Progenitor cell of endocrine pancreas (in vitro differentiated cells): ENCODE data around the gene PSPH. TPM values are rescaled to one million over a fixed set of nuclear protein-coding genes. Genes with fewer than 3 reads are reported as not detected.

ENCODE experiments used
- DNase-seq: peaks from one replicate; pipeline ENCODE4 v3.0.0; 2021; ENCODE audit warnings: low spot score; ENCODE audit not compliant: unreplicated experiment
- H3K27ac Mint-ChIP-seq: 2 replicates; pipeline ENCODE4 v1.8.0; 2021; ENCODE audit warnings: mild to moderate bottlenecking, moderate library complexity, mixed read lengths
- H3K27me3 Mint-ChIP-seq: 2 replicates; pipeline ENCODE4 v1.8.0; 2021; ENCODE audit warnings: mixed read lengths
- H3K36me3 Mint-ChIP-seq: 2 replicates; pipeline ENCODE4 v1.8.0; 2022; ENCODE audit warnings: mixed read lengths; ENCODE audit not compliant: insufficient read depth
- H3K4me1 Mint-ChIP-seq: 2 replicates; pipeline ENCODE4 v1.8.0; 2021; ENCODE audit warnings: low read depth, mixed read lengths
- H3K4me3 Mint-ChIP-seq: 2 replicates; pipeline ENCODE4 v1.8.0; 2021; ENCODE audit warnings: low read depth, mild to moderate bottlenecking, moderate library complexity, mixed read lengths
- H3K9me3 Mint-ChIP-seq: 2 replicates; pipeline ENCODE4 v1.8.0; 2021; ENCODE audit warnings: low read depth, mixed read lengths
- CTCF ChIP-seq: fragments of 200-600 bp; sonication (generic); IDR thresholded peaks from one replicate; pipeline ENCODE4 v1.5.0; 2021; ENCODE audit warnings: antibody characterized with exemption, mild to moderate bottlenecking; ENCODE audit not compliant: unreplicated experiment
- total RNA-seq: library from RNA; stranded (reverse); gene quantifications from 2 replicates; pipeline ENCODE4 v1.2.1, GENCODE V29; 2021

PSPH gene
- total RNA-seq, 1 donor from 2014 or later, result 36.6 TPM

GRCh38 chr7:55969391-55969790 is 81.9 kb downstream of the PSPH start:
- Mint-ChIP-seq H3K36me3 (peaks cover 11% of the 10 kb centered on the region), H3K4me1 (peaks cover 16% of the 10 kb centered on the region), H3K9me3 (no peaks in the 10 kb centered on the region), H3K4me3 (no peak overlapping the region), H3K27ac (no peak overlapping the region), H3K27me3 (no peaks in the 10 kb centered on the region)
- no peak for DNase-seq
- TF ChIP-seq CTCF, result no peak

GRCh38 chr7:55966851-55967250 is 84.4 kb downstream of the PSPH start:
- peaks cover 21% of the 10 kb centered on the region for H3K27me3 Mint-ChIP-seq
- peak overlapping the region; percentile 11 for H3K4me3 Mint-ChIP-seq
- H3K27ac Mint-ChIP-seq, result peak overlapping the region; percentile 78
- H3K36me3 Mint-ChIP-seq, result peaks cover 11% of the 10 kb centered on the region
- DNase-seq, result no peak
- no peaks in the 10 kb centered on the region for H3K9me3 Mint-ChIP-seq
- H3K4me1 Mint-ChIP-seq, result peaks cover 16% of the 10 kb centered on the region
- no peak for TF ChIP-seq CTCF

- Mint-ChIP-seq H3K9me3 (no peaks in the 10 kb centered on the region), H3K4me3 (peak overlapping the region; percentile 57), H3K27me3 (peaks cover 21% of the 10 kb centered on the region), H3K27ac (no peak overlapping the region), H3K36me3 (peaks cover 11% of the 10 kb centered on the region), H3K4me1 (peaks cover 12% of the 10 kb centered on the region)
- no peak for TF ChIP-seq CTCF
- no peak for DNase-seq
These were observed 85.3 kb downstream of the PSPH start for GRCh38 chr7:55965805-55966421.

GRCh38 chr7:55965100-55965470 is 86.2 kb downstream of the PSPH start:
- Mint-ChIP-seq H3K27ac (peak overlapping the region; percentile 99), H3K27me3 (peaks cover 21% of the 10 kb centered on the region), H3K4me1 (peaks cover 8% of the 10 kb centered on the region), H3K9me3 (no peaks in the 10 kb centered on the region), H3K36me3 (peaks cover 7% of the 10 kb centered on the region), H3K4me3 (peak overlapping the region; percentile 92)
- no peak for DNase-seq
- TF ChIP-seq CTCF, result no peak

- H3K4me3 Mint-ChIP-seq, result peak within 1 kb of the TSS; percentile 92
- TF ChIP-seq CTCF, result peak; percentile 65
- peaks cover 21% of the 10 kb centered on the region for H3K27me3 Mint-ChIP-seq
- no peaks in the 10 kb centered on the region for H3K9me3 Mint-ChIP-seq
- peak within 1 kb of the TSS; percentile 99 for H3K27ac Mint-ChIP-seq
- peaks cover 8% of the 10 kb centered on the region for H3K4me1 Mint-ChIP-seq
- DNase-seq, result peak; percentile 70
- peaks cover 5% of the 10 kb centered on the region for H3K36me3 Mint-ChIP-seq
These were observed 86.8 kb downstream of the PSPH start, which contains the start of gene NIPSNAP2 for GRCh38 chr7:55964261-55965099. Gene NIPSNAP2, plus strand, starts transcription at chr7:55964585. Its CDS starts 25 bp downstream, at chr7:55964610.
